Measurements from ENCODE around the gene AGPAT3.

GRCh38 chr21:43818685-43819084 is 46.3 kb upstream of the AGPAT3 start:
- no peak for TF ChIP-seq CTCF (IDR thresholded peaks at IDR 0.05; ENCODE audit: low read depth, low read length, poor library complexity, severe bottlenecking)
- TF ChIP-seq EZH2phosphoT487 (IDR thresholded peaks at IDR 0.05; ENCODE audit: borderline replicate concordance, low read length) = no peak
